HuH-7.5 (cell line): ENCODE measurements around the gene RPL18.
A peak's percentile ranks its signal among the peaks of the same experiment; 100 is the strongest.

Experiments used
- DNase-seq: peaks from one replicate; pipeline ENCODE4 v3.0.0; 2011; ENCODE audit warnings: low spot score

The RPL18 gene

DNA sequence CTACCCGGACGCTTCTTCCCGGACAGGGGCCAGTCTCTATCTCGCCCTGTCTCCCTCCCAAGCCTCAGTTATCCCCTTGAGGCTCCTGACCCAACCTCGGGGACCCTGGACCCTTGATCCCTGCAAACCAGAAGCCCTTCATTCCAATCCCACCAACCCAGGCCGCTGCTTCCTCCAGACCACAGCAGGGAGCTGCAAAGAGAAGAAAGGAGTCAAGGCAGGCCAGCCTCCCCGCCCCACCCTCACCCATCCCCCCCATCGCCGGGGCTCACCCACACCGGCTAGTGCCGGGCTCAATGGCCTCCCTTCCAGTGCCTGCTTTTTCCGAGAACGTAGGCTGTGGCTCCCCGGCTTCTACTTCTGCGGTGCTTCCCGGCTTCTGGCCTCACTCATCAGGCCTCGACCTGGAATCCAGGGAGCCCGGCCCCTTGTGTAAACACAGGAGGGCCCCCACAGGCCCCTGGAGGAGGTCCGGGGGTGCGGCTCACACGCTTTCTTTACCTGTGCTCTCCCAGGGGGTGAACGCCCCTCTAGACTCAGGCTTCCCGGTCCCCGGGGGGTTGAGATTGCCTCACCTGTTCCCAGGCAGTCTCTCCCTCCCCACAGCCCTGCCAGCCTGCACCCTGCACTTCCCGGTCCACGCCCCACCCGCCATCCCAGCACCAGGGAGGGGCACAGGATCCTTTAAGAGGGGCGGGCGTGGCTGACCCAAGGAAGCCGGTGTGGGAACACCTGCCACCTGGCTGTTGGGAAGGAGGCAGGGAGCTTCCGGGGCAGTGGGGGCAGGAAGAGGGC lies 4.3 kb downstream of the RPL18 start, which contains the start of gene FAM83E:
TSS of gene FAM83E (minus strand) at position 641 of the 795 bp plus-strand sequence. CDS start 1,704 bp downstream, outside the sequence.
- peak; percentile 72 for DNase-seq

DNA sequence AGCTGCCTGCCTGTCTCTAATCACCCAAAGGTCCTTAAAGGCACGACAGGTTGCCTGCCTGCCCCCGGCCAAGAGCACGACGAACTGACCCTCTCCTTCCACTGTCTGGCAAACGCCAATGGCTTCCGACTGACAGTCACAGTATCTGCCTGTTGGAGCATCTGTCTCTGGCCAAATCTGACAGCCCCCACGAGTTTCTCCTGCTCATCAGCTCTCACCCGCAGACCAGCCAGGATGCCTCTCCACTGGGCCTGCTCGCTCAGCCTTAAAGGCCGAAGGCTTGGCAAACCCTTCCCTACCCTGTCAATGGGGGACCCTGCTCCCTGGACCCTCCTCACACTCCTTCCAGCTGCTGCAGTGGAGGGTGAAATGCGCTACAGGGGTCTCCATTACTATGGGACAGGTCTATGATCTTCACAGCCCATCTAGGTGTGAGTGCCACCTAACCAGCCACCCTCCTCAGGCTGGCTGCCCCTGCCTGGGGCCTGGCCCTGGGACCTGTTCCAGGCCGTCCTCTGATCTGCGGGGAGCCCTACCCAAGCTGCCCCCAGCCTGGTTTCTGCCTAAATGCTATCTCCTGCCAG lies 5.0 kb downstream of the RPL18 start:
- no peak for DNase-seq

DNA sequence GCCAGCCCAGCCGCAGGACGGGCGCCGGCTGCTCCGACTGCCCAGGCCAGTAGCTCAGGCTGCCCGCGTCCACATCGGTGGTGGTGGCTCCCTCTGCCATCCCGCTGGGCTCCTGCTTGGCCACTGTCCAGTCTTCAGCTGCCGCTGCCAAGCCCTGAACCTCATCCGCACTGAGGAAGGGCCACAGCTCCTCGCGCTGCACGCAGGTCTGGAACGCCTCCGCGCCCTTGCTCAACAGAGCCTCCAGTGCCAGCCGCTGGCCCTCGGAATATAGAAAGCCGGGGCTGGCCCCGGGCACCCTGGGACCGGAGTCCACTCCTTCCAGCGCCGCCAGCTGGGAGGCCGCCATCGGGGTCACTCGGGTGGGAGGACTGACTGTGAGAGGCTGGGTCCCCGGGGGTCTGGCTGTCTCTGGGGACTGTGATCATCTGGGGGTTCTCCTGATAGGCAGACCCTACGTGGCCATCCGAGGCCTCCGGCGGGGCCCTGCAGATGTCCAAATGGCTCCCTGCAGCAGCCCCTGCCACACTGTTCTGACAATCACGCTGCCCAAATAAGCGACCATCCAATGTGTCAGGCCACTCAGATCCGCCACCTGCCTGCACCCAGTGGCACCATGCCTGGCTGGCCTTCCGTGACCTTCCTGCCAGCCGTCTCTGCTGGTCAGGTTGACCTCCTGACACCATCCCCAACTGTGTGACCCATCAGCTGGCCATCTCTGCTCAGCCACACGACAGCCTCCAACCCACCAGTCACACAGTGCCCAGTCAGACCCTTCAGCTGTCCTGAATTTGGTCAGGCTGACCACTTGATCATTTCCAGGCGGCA lies 5.7 kb downstream of the RPL18 start:
- DNase-seq, result no peak

DNA sequence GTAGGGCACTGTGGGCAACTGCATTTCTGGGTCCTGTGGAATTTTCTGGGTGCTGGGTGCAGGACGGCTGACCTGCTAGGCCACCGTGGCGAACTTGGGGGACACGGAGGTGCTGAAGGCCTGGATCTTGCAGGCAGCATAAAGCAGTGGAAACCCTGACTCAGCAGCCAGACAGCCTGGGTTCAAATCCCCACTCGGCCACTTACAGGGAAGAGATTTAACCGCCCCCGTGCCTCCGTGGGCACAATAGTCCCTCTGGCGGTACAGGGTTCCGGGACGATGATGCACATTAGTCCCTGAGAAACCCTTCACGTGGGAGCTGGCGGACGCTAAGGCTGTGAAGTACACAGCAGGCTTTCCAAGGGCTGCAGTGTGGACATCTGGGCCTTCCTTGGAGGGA lies 7.1 kb downstream of the RPL18 start:
- no peak for DNase-seq

DNA sequence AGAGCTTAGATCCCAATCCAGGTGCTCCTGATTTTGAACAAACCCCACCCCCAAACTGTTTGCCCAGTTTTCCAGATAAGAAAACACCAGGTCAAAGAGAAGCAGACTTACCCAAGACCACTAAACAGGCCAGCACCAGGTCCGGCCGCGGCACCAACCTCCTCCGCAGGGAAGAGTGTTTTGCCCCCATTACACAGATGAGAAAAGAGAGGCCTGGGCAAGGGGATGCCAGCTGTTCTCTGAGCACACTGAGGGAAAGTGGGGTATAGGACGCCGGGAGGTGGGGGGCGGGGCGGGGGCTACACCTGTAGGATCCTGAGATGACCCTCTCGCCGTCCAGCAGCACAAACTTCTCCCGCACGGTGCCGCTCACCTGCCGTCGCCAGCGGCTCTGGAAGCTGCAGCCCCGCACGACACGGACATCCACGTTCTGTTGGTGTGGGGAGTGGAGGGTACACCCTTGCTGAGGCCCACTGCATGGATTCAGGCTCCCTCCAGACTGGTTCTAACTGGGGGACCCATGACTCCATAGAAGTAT lies 9.3 kb downstream of the RPL18 start:
- no peak for DNase-seq

DNA sequence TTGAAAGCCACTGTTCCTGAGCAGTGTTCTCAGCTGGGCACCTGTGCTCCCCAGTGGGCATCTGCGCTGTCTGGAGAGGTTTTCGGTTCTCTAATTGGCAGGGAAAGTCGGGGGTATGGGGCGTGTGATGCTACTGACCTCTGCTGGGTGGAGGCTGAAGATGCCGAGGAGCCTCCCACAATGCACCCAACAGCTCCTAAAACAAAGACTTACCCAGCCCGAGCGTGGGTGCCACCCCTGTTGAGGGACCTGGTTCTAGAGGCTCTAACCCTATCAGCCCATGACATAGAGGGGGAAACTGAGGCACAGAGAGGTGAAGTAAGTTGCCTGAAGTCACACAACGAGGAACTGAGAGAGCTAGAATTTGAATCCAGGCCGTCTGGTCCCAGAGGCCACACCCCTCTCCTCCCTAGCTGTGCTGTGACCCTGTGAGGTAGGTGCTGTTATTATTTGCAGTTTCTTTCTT lies 10.1 kb downstream of the RPL18 start:
- peak; percentile 79 for DNase-seq

DNA sequence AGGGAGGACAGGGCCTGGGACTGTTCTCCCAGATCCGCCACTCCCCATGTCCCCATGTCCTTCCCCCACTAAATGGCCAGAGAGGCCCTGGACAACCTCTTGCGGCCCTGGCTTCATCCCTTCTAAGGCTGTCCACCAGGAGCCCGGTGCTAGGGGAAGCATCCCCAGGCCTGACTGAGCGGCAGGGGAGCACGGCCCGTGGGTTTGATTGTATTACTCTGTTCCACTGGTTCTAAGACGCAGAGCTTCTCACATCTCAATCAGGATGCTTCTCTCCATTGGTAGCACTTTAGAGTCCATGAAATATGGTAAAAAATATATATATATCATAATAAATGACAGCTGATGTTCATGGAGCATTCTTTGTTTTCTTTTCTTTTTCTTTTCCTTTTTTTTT lies 11.6 kb downstream of the RPL18 start:
- DNase-seq, result no peak

DNA sequence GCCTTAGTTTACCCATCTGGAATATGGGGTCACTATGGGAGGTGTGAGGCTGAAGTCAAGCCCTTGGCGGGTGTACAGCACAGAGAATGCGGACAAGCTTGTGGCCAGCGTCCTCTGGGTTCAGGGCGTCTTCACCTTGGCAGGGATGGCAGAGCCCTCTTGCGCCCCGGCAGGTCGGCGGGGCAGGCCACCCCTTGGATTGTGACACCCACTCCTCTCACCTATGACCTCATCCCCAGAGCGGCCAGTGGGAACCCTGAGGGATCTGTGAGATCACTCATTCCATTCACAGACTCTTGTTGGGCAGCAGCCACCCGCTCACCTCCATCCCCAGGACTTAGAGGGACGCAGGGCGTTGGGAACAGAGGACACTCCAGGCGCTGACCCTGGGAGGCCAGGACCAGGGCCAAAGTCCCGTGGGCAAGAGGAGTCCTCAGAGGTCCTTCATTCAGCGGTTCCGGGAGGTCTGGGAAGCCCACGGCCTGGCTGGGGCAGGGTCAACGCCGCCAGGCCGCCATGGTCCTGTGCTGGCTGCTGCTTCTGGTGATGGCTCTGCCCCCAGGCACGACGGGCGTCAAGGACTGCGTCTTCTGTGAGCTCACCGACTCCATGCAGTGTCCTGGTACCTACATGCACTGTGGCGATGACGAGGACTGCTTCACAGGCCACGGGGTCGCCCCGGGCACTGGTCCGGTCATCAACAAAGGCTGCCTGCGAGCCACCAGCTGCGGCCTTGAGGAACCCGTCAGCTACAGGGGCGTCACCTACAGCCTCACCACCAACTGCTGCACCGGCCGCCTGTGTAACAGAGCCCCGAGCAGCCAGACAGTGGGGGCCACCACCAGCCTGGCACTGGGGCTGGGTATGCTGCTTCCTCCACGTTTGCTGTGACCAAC lies 12.3 kb downstream of the RPL18 start, which contains the start of gene SPACA4:
TSS of gene SPACA4 (plus strand) at position 280 of the 896 bp plus-strand sequence. CDS start at position 517, 237 bp downstream.
- no peak for DNase-seq

DNA sequence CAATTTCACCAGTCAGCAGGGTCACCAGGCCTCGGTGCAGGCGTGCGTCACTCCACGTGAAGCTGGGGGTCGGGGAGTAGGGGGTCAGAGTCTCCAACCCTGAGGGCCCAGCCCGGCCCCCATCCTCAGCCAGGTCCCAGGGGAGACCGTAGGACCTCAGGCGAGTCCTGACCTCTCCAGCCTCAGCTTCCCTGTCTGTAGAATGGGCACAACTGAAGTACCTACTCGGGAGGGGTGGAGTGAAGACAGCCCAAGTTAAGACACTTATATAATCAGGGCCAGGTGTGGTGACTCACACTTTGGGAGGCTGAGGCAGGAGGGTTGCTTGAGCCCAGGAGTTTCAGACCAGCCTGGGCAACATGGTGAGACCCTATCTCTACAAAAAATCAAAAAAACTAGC lies 15.1 kb downstream of the RPL18 start:
- DNase-seq, result no peak

DNA sequence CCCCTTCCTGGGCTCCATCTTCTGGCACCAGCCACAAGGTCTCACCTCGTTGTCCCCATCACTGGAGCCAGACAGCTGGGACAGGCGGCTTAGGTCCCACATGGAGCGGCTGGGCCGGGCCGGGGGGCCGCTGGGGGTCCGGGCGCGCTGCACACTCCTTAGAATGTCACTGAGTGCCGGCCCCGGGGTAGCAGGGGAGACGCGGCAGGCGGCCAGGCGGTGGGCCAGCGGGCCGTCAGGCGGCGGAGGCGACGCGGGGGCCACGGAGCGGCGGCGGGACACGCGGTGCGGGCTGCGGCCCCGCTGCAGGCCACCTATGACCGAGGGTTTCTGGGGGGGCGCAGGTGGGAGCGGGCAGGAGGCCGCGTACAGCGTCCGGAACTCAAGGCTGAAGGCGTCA lies 15.5 kb downstream of the RPL18 start:
- DNase-seq, result no peak

DNA sequence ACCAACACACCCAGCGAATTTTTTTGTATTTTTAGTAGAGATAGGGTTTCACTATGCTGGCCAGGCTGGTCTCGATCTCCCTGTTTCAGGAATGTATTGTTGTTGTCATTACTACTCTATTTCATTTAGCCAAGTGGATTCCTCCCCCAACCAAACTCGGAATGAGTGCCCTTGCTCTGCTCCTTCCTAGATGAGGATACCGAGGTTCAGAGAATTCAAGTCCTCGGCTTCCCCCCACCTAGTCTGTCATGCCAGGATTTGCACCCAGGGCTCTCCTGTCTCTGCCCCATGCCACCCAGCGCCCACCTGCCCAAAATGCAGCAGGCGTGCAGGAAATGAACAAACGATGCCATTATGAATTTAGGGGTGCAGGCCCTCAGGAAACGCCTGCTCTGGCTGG lies 16.0 kb downstream of the RPL18 start:
- DNase-seq, result no peak

DNA sequence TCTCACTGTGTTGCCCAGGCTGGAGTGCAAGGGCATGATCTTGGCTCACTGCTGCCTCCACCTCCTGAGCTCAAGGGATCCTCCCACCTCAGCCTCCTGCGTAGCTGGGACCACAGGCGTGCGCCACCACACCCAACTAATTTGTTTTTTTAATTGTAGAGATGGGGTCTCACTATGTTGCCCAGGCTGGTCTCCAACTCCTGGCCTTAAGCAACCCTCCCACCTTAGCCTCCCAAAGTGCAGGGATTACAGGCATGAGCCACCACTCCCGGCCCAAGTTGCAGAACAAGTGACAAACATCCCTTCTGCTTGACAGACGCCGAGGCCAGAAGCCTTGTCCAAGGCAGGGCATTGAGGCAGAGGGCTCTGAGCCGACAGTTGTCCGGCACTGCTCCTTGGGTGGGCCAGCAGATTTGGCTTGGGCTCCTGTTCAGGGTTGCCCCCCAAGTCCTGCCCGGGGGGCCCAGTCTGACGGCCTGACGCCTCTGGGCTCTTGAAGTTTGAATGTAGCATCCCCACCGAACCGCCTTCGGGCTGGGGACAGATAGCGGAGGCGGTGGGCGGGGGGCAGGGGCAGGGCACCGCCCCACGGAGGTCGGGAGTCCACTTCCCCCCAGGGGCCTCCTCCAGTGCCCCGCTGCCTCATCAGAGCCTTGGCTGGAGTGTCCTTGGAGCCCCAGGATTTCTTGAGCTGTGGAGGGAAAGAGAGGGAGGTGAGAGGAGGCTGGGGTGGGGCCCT lies 18.1 kb downstream of the RPL18 start:
- DNase-seq, result peak; percentile 8

DNA sequence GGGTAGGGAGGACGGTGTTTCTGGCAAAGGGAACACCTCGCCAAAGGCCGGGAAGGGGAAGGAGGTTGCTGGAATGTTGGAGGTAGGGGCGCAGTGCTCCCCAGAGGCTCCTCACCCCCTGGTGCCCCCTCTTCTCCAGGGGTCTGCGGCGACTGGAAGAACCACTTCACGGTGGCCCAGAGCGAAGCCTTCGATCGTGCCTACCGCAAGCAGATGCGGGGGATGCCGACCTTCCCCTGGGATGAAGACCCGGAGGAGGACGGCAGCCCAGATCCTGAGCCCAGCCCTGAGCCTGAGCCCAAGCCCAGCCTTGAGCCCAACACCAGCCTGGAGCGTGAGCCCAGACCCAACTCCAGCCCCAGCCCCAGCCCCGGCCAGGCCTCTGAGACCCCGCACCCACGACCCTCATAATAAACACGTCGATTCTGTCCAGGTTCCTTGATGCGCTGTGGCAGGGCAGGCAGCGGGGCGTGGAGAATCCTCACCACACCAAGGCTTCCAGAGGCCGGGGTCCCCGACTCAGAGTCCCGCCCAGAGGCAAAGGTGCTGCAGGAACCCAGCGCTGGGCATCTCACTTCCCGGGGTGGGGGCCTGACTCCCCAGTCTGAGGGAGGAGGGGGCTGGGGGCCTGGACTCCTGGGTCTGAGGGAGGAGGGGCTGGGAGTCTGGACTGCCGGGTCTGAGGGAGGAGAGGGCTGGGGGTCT lies 19.8 kb downstream of the RPL18 start:
- no peak for DNase-seq

DNA sequence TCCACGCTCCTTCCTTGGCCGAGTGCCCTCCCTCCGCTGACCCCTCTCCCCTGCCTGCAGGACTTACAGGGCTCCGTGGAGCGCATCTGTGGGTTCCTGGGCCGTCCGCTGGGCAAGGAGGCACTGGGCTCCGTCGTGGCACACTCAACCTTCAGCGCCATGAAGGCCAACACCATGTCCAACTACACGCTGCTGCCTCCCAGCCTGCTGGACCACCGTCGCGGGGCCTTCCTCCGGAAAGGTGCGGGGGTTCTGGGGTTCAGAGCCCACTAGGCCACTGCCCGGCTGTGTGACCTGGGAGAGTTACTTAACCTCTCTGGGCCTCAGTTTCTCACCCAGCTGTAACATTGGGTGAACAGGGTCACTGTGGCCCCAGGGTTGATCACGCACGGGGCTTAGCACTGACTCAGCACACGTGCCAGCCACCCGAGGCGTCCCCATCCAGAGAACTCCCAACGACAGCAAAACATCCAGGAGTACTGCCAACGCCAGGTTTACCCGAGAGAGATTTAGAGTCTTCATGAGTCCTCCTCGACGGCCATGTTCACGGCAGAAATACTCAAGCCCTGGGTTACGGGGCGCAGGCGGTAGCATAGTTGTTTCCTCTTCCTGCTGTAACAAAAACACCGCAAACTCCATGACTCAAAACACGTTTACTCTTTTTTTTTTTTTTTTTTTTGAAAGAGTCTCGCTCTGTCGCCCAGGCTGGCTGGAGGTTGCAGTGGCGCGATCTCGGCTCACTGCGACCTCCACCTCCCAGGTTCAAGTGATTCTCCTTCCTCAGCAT lies 22.1 kb downstream of the RPL18 start:
- no peak for DNase-seq

DNA sequence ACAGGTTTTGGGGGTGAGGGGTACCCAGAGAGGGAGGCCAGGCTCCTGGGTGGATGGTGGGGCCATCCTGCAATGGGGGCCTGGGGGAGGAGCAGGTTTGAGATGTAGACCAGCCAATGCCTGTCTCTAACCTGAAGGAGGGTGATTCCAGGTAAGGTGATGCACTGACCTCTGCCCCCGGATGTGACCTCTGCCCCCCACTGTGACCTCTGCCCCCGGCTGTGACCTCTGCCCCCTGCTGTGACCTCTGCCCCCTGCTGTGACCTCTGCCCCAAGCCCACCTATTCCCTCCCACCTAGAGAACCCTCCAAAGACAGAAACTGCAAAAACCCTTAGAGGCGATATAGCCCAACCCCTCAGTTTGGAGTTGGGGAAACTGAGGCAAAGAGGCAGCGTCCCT lies 22.7 kb downstream of the RPL18 start:
- no peak for DNase-seq

DNA sequence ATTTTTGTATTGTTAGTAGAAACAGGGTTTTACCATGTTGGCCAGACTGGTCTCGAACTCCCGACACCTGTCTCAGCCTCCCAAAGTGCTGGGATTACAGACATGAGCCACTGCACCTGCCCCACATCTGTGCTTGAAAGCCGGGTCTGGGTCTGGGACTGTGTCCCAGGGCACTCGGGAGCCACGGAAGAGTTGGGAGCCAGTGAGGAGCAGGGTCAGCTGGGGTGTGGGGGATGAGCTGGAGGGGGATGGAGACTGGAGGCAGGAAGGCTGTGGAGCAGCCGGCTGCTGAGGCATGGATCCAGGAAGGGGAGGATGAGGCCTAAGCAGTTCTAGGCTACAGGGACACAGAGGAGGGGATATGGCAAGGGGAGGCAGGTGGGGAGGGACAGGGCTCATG lies 23.1 kb downstream of the RPL18 start:
- DNase-seq, result no peak

DNA sequence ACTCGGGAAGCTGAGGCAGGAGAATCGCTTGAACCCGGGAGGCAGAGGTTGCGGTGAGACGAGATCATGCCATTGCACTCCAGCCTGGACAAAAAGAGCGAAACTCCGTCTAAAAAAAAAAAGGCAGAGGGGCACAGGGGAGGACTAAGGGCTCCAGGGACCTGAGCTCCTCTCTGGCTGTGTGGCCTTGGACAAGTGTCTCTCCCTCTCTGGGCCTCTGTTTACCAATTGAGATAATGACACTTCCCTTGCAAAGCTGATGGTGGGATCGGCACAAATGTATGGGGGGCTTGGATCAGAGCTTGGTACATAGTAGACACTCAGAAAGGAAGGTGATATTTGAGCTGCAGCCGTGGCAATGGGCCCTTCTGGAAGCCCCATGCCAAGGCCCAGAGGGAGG lies 23.8 kb downstream of the RPL18 start:
- DNase-seq, result no peak

DNA sequence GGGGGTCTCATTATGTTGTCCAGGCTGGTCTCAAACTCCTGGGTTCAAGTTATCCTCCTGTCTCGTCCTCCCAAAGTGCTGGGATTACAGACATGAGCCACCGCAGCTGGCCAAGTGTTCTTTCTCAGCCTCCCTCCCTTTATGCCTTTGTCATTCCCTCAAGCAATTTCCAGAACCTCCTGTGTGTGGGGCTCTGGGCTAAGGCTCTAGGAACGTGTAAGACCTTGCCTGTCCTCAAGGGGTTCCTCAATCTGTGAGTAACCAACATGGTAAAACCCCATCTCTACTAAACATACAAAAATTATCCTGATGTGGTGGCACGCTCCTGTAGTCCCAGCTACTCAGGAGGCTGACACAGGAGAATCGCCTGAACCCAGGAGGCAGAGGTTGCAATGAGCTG lies 28.0 kb downstream of the RPL18 start:
- no peak for DNase-seq
